Measurements from ENCODE around the gene TRIP12.
"Not testable (repeated sequence)": the region's sequence is repeated elsewhere in the genome, so short reads cannot be mapped to it uniquely, and the experiment has no call there.

The TRIP12 gene

DNA sequence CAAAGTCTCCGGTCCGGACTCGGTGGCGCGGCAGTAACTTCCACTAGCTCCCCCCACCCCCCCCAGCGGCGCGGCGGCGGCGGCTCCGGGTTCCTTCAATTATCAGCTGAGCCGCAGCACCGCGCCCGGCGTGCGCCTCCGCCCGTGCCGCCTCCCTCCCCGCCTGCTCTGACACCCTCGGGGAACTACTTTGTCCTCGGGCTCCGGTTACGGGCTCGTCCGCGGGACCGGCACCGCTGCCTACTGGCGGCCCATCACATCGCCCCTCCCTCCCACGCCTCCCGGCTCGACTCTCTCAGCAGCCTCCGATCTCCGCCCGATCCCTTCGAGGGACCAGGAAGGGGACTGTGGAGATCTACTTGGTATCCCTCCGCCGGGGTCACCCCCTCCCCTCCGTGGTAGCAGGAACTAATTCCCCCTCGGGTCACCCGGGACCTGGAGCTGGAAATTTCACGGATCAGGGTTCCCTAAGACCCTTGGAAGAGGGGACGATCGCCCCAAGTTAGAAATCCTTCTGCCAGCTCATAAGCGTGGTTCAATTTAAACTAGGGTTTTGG, at the start of gene TRIP12:
Gene TRIP12, minus strand, starts transcription at position 118 of the 557 bp plus-strand sequence. CDS start 41,930 bp downstream, outside the sequence.
- DNase-seq (ENCODE audit: low read depth): peak; percentile 98

DNA sequence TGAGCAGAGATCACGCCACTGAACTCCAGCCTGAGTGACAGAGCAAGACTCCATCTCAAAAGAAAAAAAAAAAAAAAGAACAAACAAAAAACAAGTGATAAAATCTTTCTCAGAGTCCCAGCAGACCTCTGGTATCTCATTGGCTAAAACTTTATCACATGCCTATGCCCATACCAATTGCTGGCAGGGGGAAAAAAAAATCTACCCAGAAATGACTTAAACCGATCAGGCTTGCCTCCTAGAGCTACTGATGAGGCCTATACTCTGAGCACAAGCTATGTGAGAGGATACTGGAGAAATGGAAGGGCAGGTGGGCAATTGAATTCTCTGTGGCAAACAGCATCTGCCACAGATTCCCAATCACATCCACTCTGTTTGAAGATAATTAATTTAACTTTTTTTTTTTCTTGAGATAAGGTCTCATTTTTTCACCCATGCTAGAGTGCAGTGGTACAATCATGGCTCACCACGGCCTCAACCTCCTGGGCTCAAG, 49.5 kb upstream of the TRIP12 start:
- DNase-seq (ENCODE audit: low read depth): no peak

DNA sequence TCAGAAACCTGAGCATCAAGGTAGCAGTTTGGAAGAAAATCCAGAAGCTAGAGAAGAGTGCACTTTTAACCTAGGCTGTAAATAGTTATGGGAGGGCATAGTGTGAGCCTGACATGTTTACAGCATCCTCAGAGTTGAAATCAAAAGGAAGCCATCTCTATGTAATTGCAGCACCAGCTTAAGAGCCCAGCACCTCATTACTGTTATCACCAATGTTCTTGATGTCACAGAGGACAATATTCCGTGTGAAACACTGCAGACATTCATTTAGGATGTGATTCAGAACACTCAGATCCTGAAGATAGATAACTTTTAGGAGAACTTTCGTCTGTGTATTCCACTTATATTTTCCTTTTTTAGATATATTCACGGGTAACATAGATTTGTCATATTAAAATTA, 48.6 kb upstream of the TRIP12 start:
- no peak for DNase-seq (ENCODE audit: low read depth)

DNA sequence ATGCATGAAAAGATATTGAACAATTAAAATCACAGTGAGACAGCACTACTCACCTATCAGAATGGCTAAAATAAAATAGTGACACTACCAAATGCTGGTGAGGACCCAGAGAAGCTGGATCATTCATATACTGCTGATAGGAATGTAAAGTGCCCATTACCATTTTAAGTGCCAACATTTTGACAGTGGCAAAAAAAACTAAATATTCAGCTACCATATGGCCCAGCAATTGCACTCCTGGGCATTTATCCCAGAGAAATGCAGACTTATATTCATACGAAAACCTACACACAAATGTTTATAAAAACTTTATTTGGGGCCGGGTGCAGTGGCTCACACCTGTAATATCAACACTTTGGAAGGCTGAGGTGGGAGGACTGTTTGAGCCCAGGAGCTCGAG, 48.1 kb upstream of the TRIP12 start:
- DNase-seq (ENCODE audit: low read depth): no peak

DNA sequence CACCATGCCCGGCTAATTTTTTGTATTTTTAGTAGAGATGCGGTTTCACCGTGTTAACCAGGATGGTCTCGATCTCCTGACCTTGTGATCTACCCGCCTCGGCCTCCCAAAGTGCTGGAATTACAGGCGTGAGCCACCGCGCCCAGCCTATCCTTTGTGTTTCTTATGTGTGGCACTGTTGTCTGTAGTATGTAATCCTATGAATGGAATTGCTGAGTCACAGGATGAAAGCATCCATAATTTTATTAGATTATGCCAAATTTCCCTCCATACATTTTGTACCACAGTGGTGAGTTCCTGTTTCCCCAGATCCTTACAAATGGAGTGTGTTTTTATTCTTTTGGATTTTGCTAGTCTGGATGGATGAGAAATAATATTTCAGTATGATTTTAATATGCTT, 41.8 kb upstream of the TRIP12 start:
- not testable (repeated sequence) for DNase-seq (ENCODE audit: low read depth)

DNA sequence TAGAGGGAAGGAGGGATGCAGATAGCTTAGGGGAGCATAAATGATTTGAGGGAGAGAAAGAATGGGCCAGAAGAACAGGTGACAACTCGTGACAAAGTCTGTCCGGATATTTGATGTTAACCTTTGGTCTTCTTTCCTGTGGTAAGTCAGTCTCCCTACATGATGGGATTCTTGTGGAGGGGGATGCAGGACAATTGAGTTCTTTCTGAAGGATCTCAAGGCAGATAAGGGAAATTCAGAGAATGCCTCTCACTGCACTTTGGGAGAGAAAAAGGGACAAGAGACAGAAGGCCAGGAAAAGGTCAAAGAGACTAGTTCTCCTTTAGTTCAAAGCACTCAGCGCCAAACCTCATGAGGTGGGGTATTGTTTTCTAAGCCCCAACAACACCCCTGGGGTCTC, 34.7 kb upstream of the TRIP12 start:
- no peak for DNase-seq (ENCODE audit: low read depth)

DNA sequence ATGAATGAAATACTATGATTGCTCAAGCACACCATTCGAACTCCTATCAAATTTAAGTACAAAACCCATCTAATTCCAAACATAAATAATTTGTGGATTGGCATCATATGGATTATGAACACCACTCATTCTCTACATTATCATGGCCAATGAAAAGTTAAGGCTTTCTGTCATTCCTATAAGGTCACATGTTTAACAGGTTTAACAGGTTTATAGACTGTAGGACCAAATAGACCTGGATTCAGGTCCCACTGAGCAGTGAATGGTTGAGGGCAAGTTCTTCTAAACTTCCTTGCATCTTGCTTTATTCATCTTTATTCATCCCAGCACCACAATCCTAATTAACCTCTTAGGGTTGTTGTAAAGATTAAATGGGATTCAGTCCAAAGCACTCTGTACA, 33.9 kb upstream of the TRIP12 start:
- DNase-seq (ENCODE audit: low read depth): no peak

DNA sequence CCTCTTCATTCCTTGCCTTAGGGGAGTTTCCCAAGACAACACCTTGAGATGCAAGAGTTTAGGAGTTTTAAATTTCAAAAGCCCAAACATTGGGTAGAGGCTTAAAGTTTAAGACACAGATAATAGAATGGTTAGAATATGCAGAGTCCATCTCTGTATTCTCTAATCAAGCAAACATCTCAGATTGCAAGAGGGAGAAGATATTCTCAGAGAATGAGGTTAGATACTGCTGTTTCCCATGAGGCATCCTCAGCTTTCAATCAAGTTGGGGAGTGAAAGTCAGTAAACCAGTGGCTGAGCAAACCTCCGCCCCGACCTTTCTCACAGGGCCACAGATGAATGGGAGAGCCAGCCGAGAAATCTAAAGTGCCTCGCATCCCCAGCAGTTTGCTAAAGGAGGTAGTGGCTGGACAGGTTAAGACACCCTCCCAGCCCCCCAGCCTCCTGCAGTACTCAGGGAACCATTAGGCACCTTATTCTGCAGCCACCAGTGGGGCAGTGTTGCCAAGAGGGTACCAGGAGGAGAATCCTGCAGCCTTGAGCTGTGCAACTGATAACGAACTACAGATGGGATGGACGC, 30.5 kb upstream of the TRIP12 start:
- no peak for DNase-seq (ENCODE audit: low read depth)

DNA sequence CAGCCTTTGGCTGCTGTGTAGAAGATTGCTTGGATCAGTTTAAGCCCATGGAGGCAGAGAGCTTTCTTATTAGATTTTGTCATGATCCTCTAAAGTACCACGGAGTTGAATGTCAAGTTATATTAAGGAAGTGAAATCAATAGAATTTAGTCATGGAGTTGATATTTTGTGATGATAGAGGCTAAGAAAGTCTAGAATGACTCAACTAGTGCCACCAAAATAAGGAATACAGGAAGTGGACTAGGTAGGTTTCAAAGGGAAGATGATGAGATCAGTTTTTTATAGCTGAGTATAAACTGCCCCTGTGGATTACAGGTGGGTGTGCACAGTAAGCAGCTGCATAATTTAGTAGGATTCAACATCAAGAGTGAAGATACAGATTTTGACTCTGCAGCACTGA, 25.7 kb upstream of the TRIP12 start:
- DNase-seq (ENCODE audit: low read depth): no peak

DNA sequence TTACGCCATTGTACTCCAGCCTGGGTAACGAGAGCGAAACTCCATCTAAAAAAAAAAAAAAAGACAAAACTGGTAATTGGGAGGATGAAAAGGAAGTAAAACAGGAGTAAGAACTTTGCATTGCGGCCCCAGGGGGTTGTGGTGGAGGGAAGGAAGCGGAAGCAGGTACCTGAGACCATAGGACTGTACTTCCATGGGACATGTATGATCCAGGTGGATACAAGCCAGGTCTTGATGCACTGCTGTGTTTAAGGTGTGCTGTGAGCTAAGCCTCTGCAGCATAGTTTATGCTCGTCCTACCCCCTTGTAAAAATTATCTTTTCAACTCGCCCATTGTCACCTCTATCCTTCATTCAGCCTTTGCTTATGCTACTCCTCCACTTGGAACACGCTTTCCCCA, 24.2 kb upstream of the TRIP12 start:
- no peak for DNase-seq (ENCODE audit: low read depth)

DNA sequence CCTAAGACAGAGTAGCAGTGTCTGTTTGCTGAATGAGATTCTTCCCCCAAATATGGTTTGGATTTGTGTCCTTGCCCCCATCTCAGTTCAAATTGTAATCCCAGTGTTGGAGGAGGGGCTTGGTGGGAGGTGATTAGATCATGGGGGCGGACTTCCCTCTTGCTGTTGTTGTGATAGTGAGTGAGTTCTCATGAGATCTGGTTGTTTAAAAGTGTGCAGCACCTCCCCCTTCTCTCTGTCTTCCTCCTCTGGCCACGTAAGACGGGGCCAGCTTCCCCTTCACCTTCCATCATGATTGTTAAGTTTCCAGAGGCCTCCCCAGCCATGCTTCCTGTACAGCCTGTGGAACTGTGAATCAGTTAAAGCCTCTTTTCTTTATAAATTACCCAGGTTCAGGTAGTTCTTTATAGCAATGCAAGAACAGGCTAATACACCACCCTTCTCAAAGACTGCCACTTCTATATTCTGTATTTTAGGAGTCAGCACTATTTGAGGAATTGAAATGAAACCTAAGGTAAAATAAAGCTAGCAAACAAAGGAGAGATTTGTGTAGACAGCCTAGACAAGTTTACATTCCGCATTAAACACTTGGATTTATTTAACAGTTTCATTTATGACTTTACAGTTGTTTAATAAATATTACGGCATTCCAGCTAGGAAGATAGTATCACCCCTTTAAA, 22.1 kb upstream of the TRIP12 start:
- DNase-seq (ENCODE audit: low read depth): no peak

DNA sequence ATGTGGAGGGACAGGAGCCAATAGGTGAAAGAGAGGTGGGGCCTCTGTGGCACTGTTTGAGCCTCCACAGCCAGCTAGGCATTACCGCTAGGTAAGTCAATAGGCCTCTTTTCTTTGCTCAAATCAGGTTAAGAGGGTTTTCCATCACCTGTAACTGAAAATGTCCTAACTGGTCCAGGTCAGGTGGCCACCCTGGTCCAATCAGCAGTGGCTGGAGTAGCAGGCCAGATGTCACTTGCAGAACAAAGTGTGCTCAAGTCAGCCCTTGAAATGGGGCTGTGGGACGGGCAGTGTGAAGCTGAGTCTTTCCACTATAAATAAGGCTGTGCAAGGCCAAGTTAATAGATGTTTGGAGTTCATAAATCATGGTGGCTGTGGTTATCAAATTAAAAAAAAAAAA, 21.4 kb upstream of the TRIP12 start:
- no peak for DNase-seq (ENCODE audit: low read depth)

DNA sequence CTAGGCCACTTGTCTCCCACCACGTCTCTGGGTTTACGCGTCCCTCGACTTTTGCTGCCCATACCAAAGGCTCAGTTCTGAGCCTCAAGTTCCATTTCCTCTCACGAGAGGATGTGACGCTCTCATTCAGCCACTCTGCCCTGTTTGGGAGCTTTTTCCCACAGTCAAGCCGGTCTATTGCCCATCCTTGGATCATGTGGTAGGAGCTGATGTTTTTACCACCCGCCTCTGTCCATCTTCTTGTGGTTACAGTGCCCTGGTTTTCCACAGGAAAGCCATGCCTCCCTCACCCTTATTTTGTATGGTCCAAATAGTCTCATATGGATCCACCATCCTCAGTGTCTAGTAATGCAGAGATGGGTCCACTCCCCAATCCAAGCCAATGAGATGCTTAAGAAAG, 20.9 kb upstream of the TRIP12 start:
- no peak for DNase-seq (ENCODE audit: low read depth)

DNA sequence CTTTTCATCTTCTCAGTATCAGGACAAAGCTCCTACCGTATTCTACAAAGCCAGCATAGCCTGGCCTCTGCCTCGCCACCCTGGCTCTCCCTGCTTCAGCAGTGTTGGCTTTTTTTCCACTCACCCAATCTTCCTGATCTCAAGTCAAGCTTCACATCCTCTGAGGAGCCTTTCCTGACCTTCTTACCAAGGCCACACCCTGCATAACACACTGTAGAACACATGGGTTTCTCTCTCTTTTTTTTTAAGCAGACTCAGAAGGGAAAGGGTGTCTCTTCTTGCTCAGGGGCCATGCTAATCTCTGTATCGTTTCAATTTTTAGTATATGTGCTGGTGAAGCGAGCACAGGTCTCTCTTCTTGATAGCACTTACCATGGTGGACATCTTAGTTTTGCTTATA, 15.7 kb upstream of the TRIP12 start:
- DNase-seq (ENCODE audit: low read depth): no peak

DNA sequence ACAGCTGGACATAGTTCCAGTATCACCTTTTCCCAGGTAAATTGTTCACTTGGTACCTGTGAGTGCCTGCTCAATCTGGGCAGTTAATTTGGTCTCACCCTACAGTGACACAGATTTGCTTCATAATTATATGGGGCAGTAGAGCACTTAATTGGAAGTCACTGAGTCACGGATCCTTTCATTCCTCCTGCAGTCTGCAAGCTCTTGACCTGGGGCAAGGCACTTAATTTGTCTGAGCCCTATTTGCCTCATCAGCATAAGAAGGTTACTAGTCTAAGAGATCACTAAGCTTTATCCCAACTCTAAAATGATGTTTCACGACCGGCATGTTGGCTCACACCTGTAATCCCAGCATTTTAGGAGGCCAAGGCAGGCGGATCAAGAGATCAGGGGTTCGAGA, 9.4 kb upstream of the TRIP12 start:
- DNase-seq (ENCODE audit: low read depth): no peak

DNA sequence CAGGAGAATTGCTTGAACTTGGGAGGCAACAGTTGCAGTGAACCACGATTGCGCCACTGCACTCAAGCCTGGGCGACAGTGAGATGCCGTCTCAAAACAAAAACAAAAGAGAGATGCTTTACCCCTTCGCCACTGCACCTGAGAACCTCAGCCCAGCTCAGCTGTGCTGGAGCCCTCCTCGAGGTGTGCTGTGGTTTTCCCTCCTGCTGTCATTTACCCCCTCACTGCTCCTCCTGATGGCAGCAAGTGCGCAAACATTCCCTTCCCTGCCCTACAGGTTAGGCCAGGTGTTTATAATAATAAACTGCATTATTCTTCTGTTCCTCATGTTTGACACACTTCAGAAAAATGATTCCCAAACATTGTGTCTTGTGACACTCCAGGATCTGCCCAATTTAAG, 8.8 kb upstream of the TRIP12 start:
- DNase-seq (ENCODE audit: low read depth): no peak

DNA sequence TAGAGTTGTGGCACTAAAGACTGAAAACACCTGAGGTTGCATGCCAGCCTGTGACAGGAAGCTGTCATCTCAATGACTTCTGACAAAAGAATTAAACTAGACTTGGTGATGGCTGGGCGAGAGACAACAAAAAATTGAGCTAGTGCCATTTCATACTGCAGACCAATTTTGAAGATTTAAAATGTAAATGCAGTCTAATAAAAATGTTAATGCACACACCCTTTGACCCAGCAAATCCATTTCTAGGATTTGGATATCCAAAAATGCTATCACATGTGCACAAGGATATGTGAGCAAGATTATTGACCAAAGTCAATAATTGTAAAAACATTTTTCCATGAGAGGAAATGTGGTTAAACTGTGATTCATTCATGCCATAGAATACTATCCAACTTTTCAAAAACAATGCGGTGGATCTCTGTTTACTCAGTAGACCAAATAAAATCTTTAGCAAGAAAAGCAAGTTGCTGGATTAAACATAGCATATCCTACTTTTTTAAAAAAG, 6.1 kb upstream of the TRIP12 start:
- peak; percentile 74 for DNase-seq (ENCODE audit: low read depth)

DNA sequence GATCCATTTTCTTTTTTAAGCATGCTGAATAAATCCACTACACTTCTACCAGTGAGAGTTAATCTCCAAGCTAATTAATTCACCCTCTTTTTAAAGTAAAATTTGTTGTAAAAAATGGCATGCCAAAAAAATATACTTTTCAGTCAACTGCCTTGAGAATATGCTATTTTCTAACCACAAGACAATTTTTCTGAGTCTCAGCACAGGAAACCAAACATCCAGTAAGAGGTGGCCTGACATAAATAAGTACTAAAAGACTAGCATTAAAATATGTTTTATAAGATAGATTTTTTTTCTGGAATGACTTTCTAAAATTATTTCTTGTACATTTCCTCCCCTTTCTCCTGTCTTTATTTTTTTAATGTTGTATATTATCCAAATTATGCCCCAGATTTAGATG, 3.4 kb upstream of the TRIP12 start:
- no peak for DNase-seq (ENCODE audit: low read depth)

DNA sequence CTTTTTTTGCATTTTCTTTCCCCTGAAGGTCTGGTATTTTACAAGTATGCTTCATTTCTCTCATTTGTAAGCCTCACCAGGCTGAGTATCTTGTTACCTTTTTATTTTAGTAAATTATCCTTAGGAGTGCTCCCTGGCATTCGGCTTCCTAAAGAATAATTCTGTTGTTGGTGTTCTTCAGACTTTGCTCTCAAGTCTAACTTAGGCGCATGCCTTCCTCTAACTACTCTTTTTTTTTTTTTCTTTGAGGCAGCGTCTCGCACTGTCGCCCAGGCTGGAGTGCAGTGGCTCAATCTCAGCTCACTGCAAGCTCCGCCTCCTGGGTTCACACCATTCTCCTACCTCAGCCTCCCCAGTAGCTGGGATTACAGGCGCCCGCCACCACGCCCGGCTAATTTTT, 2.7 kb upstream of the TRIP12 start:
- not testable (repeated sequence) for DNase-seq (ENCODE audit: low read depth)

DNA sequence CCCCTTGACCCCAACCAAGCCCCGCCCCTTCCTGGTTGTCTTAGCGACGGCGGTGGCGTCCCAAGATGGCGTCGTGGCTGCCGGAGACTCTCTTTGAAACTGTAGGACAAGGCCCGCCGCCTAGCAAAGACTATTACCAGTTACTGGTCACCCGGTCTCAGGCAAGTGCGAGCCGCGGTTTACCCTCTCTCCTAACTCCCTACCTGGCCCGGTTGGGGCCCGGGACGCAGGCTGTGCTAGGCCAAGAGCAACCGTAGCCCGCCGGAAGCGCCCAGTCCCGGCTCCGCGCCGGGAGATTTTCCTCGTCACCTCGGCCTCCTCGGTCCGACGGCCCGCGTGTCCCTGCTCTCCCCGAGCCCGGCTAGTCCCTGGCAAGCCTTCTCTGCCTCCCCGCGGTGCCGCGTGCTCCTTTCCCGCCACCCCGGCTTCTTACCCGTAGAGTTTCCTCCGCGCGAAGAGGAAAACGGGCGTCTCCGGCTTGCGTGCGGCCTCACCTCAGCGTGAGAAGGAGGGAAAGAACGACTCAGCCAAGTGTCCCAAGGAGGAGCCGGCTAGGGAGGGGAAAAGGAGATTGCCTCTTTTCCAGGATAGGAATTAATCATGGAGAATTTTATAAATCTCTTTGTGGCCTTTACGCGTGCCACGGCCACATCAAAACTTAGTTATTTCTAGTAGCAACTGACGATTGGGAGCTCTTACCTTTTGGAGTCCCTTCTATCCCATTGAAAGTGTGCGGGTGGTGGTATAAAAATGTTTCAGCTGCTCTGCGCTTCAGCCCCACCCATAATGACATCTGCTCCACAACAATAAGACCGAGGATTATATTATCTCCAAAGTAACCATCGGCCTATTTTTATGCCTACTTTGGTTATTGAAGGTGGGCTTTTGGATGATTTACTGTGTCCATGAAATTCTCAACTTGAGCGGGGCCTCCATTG, 909 bp upstream of the TRIP12 start, which contains the start of gene FBXO36:
Gene FBXO36, plus strand, starts transcription at position 55 of the 938 bp plus-strand sequence. Its CDS starts 11 bp downstream, at position 66.
- DNase-seq (ENCODE audit: low read depth): peak; percentile 82

DNA sequence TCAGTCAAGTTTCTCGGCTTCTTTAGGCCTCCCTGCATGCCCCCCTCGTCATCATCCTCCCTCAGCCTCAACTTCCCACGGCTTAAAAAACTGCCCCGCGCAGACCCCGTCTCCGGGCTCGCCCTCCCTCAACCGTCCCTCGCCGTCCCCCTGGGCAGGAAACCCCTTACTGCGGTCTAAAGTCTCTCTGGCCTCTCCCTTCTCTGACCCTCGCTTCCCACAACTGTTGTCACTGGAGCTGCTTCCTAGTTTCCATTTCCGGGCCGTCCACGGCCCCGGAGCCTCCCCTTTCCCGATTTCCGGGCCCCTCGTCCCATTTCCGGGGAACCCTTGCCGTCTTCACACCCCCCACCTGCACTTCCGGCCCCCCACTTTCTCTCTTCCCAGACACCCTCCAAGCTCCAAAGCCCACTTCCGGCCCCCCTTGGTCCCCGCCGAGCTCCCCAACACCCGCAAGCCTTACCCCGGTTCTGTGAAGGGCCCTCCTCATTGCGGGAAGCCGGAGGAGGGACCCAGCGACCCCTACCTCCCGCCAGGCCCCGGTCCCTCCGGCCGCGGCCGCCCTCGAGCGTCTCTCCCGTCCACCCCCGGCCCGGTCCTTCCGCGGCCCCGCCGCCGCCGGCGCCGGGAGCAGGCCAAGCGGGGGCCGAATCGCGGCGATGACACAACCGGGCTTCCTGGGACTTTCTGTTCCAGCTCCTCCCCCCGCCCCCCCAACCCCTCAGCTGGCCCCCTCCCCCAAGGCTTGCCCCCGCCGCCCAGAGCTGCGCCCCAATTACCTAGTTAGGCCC, 513 bp downstream of the TRIP12 start:
- peak; percentile 85 for DNase-seq (ENCODE audit: low read depth)
